Left lung (tissue), 10 donors: ENCODE data around the gene ZNF79. TPM values are rescaled to one million over a fixed set of nuclear protein-coding genes. Genes with fewer than 3 reads are reported as not detected.

ENCODE experiments used
- ATAC-seq: fragments of 200-7000 bp; cut with Tn5 transposase; one replicate; pipeline ENCODE4 v1.9.1; 2020; ENCODE audit warnings: moderate library complexity
- DNase-seq, 4 donors: peaks; one replicate each; pipeline ENCODE4 v3.0.0-alpha.2; 2013 to 2020
- H3K27ac ChIP-seq, 2 donors: fragments of 200-600 bp; sonication (generic) in 1 of 2; one replicate each; pipeline versions ENCODE4 v1.5.0 to v1.8.0; 2020 to 2021
- H3K27me3 ChIP-seq, 2 donors: fragments of 200-600 bp; sonication (generic) in 1 of 2; one replicate each; pipeline versions ENCODE4 v1.5.0 to v1.8.0; 2020 to 2021
- H3K36me3 ChIP-seq, 2 donors: fragments of 200-600 bp; sonication (generic) in 1 of 2; one replicate each; pipeline versions ENCODE4 v1.5.0 to v1.8.0; 2020 to 2021
- H3K4me1 ChIP-seq, 2 donors: fragments of 200-600 bp; one replicate each; pipeline ENCODE4 v1.8.0; 2021
- H3K4me3 ChIP-seq, 2 donors: fragments of 200-600 bp; sonication (generic) in 1 of 2; one replicate each; pipeline versions ENCODE4 v1.5.0 to v1.8.0; 2020 to 2021; ENCODE audit warnings: mild to moderate bottlenecking in 1 of 2
- H3K9me3 ChIP-seq, 2 donors: fragments of 200-600 bp; sonication (generic) in 1 of 2; one replicate each; pipeline versions ENCODE4 v1.5.0 to v1.8.0; 2020 to 2021
- intact Hi-C, 2 donors: fragments of 100-400 bp; cut with DNase I; formaldehyde crosslinking; loops; one replicate each; pipeline versions ENCODE4 v1.11.2 to v1.14.2; 2022
- polyA plus RNA-seq, 6 donors: library from polyadenylated mRNA; unstranded; fragments of 120-200 nt; gene quantifications; one replicate each; pipeline ENCODE4 v1.2.1, GENCODE V29; 2013; ENCODE audit not compliant: insufficient read length in 6 of 6
- total RNA-seq, 2 donors: library from RNA; stranded (reverse); fragmentation: NEBNext Ultra II Directional; extraction: Animal tissue kit (Norgen Biotek cat#: 25700); gene quantifications; one replicate each; pipeline ENCODE4 v1.2.1, GENCODE V29; 2021
- TF ChIP-seq, protein P1 (sequence below), 2 donors: fragments of 200-600 bp; sonication (generic) in 1 of 2; IDR thresholded peaks; one replicate each; pipeline versions ENCODE4 v1.5.0 to v1.8.0; 2021; ENCODE audit warnings: antibody characterized with exemption in 2 of 2
- donor health status: DM: no; HTN: yes; CAD: no.
- donor health status: DM: no; HTN: no; CAD: no.

The ZNF79 gene
- total and polyA plus RNA-seq, 8 donors, result 6.2 to 9.0 (median 6.5) TPM

DNA sequence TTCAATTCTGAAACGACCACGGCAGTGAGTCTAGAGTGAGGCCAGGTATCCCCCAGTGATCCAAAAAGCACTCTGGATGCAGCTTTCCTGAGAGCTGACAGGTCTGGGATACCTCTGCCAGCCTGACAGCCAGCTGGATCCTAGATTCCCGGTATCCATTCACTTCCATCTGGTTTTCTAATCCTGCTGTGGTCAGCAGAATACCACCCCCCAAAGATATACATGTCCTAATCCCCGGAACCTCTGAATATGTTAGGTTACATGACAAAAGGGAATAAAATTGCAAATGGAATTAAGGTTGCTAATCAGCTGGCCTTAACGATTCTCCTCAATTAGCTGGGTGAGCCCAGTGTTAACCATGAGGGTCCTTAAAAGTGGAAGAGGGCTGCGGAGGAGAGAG is 1.4 kb upstream of the ZNF79 start:
- intact Hi-C loops, result no loop called here
- Histone ChIP-seq H3K27ac (no peak overlapping the region), H3K9me3 (no peaks in the 10 kb centered on the region), H3K36me3 (no peaks in the 10 kb centered on the region), H3K27me3 (no peaks in the 10 kb centered on the region), H3K4me3 (peak overlapping the region; percentile 68 to 90), H3K4me1 (peaks cover 20 to 46% of the 10 kb centered on the region in 2 donors)
- TF ChIP-seq, protein P1, sequence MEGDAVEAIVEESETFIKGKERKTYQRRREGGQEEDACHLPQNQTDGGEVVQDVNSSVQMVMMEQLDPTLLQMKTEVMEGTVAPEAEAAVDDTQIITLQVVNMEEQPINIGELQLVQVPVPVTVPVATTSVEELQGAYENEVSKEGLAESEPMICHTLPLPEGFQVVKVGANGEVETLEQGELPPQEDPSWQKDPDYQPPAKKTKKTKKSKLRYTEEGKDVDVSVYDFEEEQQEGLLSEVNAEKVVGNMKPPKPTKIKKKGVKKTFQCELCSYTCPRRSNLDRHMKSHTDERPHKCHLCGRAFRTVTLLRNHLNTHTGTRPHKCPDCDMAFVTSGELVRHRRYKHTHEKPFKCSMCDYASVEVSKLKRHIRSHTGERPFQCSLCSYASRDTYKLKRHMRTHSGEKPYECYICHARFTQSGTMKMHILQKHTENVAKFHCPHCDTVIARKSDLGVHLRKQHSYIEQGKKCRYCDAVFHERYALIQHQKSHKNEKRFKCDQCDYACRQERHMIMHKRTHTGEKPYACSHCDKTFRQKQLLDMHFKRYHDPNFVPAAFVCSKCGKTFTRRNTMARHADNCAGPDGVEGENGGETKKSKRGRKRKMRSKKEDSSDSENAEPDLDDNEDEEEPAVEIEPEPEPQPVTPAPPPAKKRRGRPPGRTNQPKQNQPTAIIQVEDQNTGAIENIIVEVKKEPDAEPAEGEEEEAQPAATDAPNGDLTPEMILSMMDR (IDR thresholded peaks at IDR 0.05), result no peak
- no peak for DNase-seq
- no peak for ATAC-seq

DNA sequence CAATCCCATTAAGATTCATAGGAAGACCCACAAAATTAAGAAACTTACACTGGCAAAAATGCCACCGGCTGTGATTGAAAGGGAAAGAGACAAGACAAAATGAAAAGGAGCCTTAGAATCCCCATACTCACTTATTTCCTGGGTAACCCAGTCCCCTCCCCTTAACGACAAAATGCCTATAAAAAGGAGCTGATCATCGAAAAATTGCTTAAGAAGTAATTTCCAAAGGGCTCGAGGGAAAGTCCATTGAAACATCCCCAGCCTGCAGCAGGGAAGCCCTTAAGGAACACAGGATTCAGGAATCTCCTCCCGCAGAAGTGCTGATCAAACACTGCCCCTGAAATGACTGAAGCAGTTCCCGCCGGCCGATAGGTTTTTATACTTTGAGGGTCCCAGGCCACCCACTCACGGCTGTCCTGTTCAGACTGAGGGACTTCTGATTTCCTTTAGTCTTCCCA is 677 bp upstream of the ZNF79 start:
- Histone ChIP-seq H3K9me3 (no peaks in the 10 kb centered on the region), H3K36me3 (peaks cover 0 to 3% of the 10 kb centered on the region in 2 donors), H3K27me3 (no peaks in the 10 kb centered on the region), H3K27ac (peak overlapping the region; percentile 87 to 89), H3K4me3 (peak overlapping the region; percentile 68 to 90), H3K4me1 (peaks cover 20 to 46% of the 10 kb centered on the region in 2 donors)
- TF ChIP-seq, protein P1 (IDR thresholded peaks at IDR 0.05), result no peak
- ATAC-seq (peak; percentile 5), DNase-seq (no peak)
- intact Hi-C loops, result no loop called here

DNA sequence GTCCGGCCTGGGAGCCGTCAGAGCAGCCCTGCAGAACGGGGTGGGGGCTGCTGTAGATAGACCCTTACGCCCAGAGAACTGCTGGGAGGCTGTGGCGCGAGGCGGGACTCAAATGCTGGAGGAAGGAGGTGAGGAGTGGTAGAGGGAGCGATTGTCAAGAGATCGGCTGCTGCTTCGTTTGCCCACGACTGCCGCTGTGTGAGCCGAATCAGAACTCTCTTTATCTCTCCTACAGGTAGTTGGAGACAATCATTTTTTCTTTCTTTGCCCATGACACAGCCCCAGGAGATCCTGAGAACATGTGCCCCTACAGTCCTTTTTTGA is 456 bp downstream of the ZNF79 start:
- Histone ChIP-seq H3K36me3 (peaks cover 0 to 14% of the 10 kb centered on the region in 2 donors), H3K9me3 (no peaks in the 10 kb centered on the region), H3K27ac (peak overlapping the region; percentile 87 to 89), H3K4me3 (peak overlapping the region; percentile 68 to 90), H3K27me3 (no peaks in the 10 kb centered on the region), H3K4me1 (peaks cover 20 to 46% of the 10 kb centered on the region in 2 donors)
- TF ChIP-seq, protein P1 (IDR thresholded peaks at IDR 0.05), result no peak
- intact Hi-C loops, result no loop called here
- ATAC-seq, result peak; percentile 38
- DNase-seq, result no peak

DNA sequence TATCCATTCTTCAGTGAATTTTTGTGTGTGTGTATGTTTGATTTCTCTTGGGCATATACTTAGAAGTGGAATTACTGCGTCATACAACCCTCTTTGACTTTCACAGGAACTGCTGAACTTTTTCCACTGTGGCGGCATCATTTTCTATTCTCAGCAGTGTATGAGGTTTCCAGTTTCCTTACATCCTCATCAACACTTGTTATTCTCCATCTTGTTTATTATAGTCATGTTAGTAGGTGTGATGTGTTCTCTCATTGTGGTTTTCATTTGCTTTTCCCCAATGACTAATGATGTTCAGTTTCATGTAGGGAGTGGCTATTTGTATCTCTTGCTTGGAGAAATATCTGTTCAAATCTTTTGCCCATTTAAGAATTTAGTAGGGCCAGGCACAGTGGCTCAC is 2.6 kb downstream of the ZNF79 start:
- no peaks in the 10 kb centered on the region for H3K9me3 ChIP-seq
- peaks cover 0 to 34% of the 10 kb centered on the region in 2 donors for H3K36me3 ChIP-seq
- H3K27ac ChIP-seq, result no peak overlapping the region
- peaks cover 20 to 43% of the 10 kb centered on the region in 2 donors for H3K4me1 ChIP-seq
- H3K27me3 ChIP-seq, result no peaks in the 10 kb centered on the region
- DNase-seq (no peak), ATAC-seq (no peak)
- TF ChIP-seq, protein P1 (IDR thresholded peaks at IDR 0.05), result no peak
- no peak overlapping the region for H3K4me3 ChIP-seq
- intact Hi-C loops, result no loop called here

DNA sequence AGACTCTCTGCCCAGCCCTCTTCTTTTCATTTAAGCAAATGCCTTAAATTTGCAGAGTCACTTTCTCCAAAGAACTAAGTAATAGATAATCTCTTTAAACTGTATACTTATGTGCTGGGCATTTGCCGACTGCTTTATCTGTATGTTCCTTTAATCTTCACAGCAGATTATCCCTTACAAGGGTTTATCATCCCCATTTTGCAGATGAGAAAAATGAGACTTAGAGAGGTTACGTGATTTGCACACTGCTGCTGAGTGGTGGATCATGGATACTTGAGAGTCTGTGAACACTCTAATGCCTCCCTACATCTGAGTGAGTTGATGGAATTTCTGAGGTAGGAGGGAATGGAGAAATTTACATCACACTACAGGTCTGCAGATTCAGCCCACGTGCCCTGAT is 4.2 kb downstream of the ZNF79 start:
- Histone ChIP-seq H3K9me3 (no peaks in the 10 kb centered on the region), H3K27ac (no peak overlapping the region), H3K4me1 (peaks cover 12 to 27% of the 10 kb centered on the region in 2 donors), H3K4me3 (no peak overlapping the region), H3K27me3 (no peaks in the 10 kb centered on the region), H3K36me3 (peaks cover 0 to 48% of the 10 kb centered on the region in 2 donors)
- intact Hi-C loops, result no loop called here
- ATAC-seq (no peak), DNase-seq (no peak)
- TF ChIP-seq, protein P1 (IDR thresholded peaks at IDR 0.05), result no peak
